ENCODE results near the gene SAMD14. TPM values are rescaled to one million over a fixed set of nuclear protein-coding genes. Genes with fewer than 3 reads are reported as not detected.
A peak's percentile ranks its signal among the peaks of the same experiment; 100 is the strongest.

SAMD14 gene
- total and polyA plus RNA-seq, 2 donors (not counting 1 experiment from before 2014, with no cell fraction given): 0.13 to 0.89 TPM

DNA sequence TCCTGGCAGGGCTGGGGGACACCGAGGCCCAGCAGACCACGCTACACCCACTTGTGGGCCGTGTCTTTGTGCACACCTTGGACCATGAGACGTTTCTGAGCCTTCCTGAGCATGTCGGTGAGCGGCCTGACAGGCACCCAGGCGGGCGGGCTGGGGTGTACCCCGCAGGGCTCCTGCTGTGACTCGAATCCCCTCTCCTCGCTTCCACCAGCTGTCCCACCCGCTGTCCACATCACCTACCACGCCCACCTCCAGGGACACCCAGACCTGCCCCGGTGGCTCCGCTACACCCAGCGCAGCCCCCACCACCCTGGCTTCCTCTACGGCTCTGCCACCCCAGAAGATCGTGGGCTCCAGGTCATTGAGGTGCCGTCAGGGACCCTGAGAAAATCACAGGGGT is 37.4 kb upstream of the SAMD14 start:
- 93% methylated on average over 16 of the region's 19 CpGs for WGBS (ENCODE audit: insufficient coverage)
- Mint-ChIP-seq H3K27me3 (no peaks in the 10 kb centered on the region), H3K9me3 (ENCODE audit: insufficient read depth) (no peaks in the 10 kb centered on the region), H3K4me3 (no peak overlapping the region), H3K4me1 (peaks cover 30% of the 10 kb centered on the region), H3K27ac (peak overlapping the region; percentile 41)
- H4K20me1 ChIP-seq (ENCODE audit: control insufficient read depth, insufficient read depth, low read length, poor library complexity, severe bottlenecking): no peaks in the 10 kb centered on the region
- no peaks in the 10 kb centered on the region for H3K9me3 ChIP-seq (ENCODE audit: control extremely low read depth in 1 of 3, control insufficient read depth in 2 of 3, insufficient read depth in 1 of 3, low read length in 2 of 3)
- no peak overlapping the region for H3K4me3 ChIP-seq (ENCODE audit: control extremely low read depth in 1 of 5, extremely low read depth in 1 of 5, insufficient read depth in 1 of 5, low read depth in 2 of 5, low read length in 4 of 5)
- ChIA-PET POLR2A (no interaction called here), CTCF (interaction anchor here (1.0 to 5.9 kb wide), 4 partner anchors 22 to 53 kb away, joined by 4 to 49 read pairs (median 24); partner anchors contain the start of gene COL1A1)
- TF ChIP-seq, protein P1, sequence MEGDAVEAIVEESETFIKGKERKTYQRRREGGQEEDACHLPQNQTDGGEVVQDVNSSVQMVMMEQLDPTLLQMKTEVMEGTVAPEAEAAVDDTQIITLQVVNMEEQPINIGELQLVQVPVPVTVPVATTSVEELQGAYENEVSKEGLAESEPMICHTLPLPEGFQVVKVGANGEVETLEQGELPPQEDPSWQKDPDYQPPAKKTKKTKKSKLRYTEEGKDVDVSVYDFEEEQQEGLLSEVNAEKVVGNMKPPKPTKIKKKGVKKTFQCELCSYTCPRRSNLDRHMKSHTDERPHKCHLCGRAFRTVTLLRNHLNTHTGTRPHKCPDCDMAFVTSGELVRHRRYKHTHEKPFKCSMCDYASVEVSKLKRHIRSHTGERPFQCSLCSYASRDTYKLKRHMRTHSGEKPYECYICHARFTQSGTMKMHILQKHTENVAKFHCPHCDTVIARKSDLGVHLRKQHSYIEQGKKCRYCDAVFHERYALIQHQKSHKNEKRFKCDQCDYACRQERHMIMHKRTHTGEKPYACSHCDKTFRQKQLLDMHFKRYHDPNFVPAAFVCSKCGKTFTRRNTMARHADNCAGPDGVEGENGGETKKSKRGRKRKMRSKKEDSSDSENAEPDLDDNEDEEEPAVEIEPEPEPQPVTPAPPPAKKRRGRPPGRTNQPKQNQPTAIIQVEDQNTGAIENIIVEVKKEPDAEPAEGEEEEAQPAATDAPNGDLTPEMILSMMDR (IDR thresholded peaks at IDR 0.05): no peak
- TF ChIP-seq EZH2 (IDR thresholded peaks at IDR 0.05; ENCODE audit: borderline replicate concordance, insufficient read depth, low read depth, low read length, poor library complexity, severe bottlenecking): no peak
- no peak overlapping the region for H3K9ac ChIP-seq (ENCODE audit: low read length)
- no peak overlapping the region for H3K4me2 ChIP-seq (replicated peaks; ENCODE audit: low read depth, low read length, poor library complexity, severe bottlenecking)
- no peak overlapping the region for H3K27ac ChIP-seq (ENCODE audit: low read length in 2 of 2)
- peaks cover 21% of the 10 kb centered on the region for H3K79me2 ChIP-seq (ENCODE audit: control insufficient read depth, insufficient read depth, low read length)
- H3K27me3 ChIP-seq (replicated peaks in 1 of 4; ENCODE audit: control extremely low read depth in 1 of 4, control insufficient read depth in 3 of 4, insufficient read depth in 4 of 4, low read length in 3 of 4): no peaks in the 10 kb centered on the region
- H3K36me3 ChIP-seq (replicated peaks in 1 of 2; ENCODE audit: control extremely low read depth in 1 of 2, control insufficient read depth in 1 of 2, extremely low read depth in 1 of 2, insufficient read depth in 2 of 2, low read length in 1 of 2): no peaks in the 10 kb centered on the region
- DNase-seq (no peak), ATAC-seq (ENCODE audit: low read depth) (no peak)
- no peak overlapping the region for H2AFZ ChIP-seq (ENCODE audit: insufficient read depth, low read depth, low read length, poor library complexity, severe bottlenecking)
- intact Hi-C loops (cut with micrococcal nuclease): no loop called here
- peaks cover 35 to 44% of the 10 kb centered on the region in 2 donors for H3K4me1 ChIP-seq (ENCODE audit: control insufficient read depth in 2 of 2, insufficient read depth in 2 of 2, low read length in 2 of 2)

DNA sequence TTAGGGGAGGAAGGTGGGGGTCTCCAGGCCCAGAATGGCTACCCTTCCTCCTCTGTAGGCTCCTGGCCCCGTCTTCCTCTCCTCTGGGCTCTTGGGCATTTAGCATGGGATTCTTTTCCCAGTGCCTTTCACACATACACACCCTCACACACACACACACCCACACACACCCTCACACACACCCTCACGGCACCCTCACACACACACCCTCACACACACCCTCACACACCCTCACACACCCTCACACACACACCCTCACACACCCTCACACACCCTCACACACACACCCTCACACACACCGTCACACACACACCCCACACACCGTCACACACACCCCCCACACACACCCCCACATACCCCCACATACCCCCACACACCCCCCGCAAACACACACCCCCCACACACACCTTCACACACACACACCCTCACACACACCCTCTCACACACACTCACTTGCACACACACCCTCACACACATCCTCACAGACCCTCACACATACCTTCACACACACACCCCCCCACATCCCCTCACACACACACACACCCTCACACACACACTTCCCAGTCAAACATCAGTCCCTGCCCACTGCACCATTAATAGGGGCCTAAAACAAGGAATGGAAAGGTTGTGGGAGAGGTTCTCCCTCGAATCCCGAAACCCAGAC is 36.7 kb upstream of the SAMD14 start:
- CTCF ChIA-PET: interaction anchor here (1.0 to 5.9 kb wide), 7 partner anchors 8 to 52 kb away, joined by 3 to 49 read pairs (median 5); partner anchors contain the start of gene COL1A1
- no peaks in the 10 kb centered on the region for H3K36me3 ChIP-seq (replicated peaks in 1 of 2; ENCODE audit: control extremely low read depth in 1 of 2, control insufficient read depth in 1 of 2, extremely low read depth in 1 of 2, insufficient read depth in 2 of 2, low read length in 1 of 2)
- intact Hi-C loops (cut with micrococcal nuclease): no loop called here
- no peak overlapping the region for H2AFZ ChIP-seq (ENCODE audit: insufficient read depth, low read depth, low read length, poor library complexity, severe bottlenecking)
- ATAC-seq (ENCODE audit: low read depth) (no peak), DNase-seq (no peak)
- Mint-ChIP-seq H3K27ac (no peak overlapping the region), H3K9me3 (ENCODE audit: insufficient read depth) (no peaks in the 10 kb centered on the region), H3K27me3 (no peaks in the 10 kb centered on the region), H3K4me3 (no peak overlapping the region), H3K4me1 (peaks cover 37% of the 10 kb centered on the region)
- H3K4me3 ChIP-seq (ENCODE audit: control extremely low read depth in 1 of 5, extremely low read depth in 1 of 5, insufficient read depth in 1 of 5, low read depth in 2 of 5, low read length in 4 of 5): no peak overlapping the region
- no peaks in the 10 kb centered on the region for H4K20me1 ChIP-seq (ENCODE audit: control insufficient read depth, insufficient read depth, low read length, poor library complexity, severe bottlenecking)
- H3K4me2 ChIP-seq (replicated peaks; ENCODE audit: low read depth, low read length, poor library complexity, severe bottlenecking): no peak overlapping the region
- POLR2A ChIA-PET: no interaction called here
- WGBS (ENCODE audit: insufficient coverage): 100% methylated on average over 1 of the region's 7 CpGs
- TF ChIP-seq EZH2 (IDR thresholded peaks at IDR 0.05; ENCODE audit: borderline replicate concordance, insufficient read depth, low read depth, low read length, poor library complexity, severe bottlenecking): no peak
- TF ChIP-seq, protein P1 (IDR thresholded peaks at IDR 0.05): no peak
- no peak overlapping the region for H3K27ac ChIP-seq (ENCODE audit: low read length in 2 of 2)
- H3K9ac ChIP-seq (ENCODE audit: low read length): no peak overlapping the region
- H3K4me1 ChIP-seq (ENCODE audit: control insufficient read depth in 2 of 2, insufficient read depth in 2 of 2, low read length in 2 of 2): peaks cover 42 to 51% of the 10 kb centered on the region in 2 donors
- H3K27me3 ChIP-seq (replicated peaks in 1 of 4; ENCODE audit: control extremely low read depth in 1 of 4, control insufficient read depth in 3 of 4, insufficient read depth in 4 of 4, low read length in 3 of 4): no peaks in the 10 kb centered on the region
- no peaks in the 10 kb centered on the region for H3K9me3 ChIP-seq (ENCODE audit: control extremely low read depth in 1 of 3, control insufficient read depth in 2 of 3, insufficient read depth in 1 of 3, low read length in 2 of 3)
- peaks cover 27% of the 10 kb centered on the region for H3K79me2 ChIP-seq (ENCODE audit: control insufficient read depth, insufficient read depth, low read length)
